ENCODE results near the gene DTL.

DNA sequence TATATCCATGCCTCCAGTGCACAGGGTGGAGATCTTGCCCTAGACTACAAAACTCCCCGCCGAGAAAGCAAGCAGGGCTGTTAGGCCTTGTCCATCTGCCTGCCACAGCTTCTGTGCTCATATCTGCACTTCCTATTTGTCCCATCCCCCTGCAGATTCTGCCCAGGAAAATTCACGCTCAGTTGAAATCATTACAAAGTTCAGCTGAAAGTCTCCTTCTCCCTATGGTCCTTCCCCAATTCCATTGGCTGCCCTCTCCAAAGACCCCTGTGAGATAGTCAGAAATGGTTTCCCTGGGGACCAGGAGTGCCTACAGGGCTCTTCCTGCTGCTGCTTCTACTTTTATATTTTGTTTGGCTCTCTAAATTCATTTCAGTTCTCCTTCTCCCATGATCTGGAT is 63.2 kb downstream of the DTL start:
- TF ChIP-seq GATA2 (IDR thresholded peaks at IDR 0.05; ENCODE audit: low read depth, low read length) (no peak), GATA3 (IDR thresholded peaks at IDR 0.05; ENCODE audit: low read depth, low read length) (no peak)

Measured in SH-SY5Y (cell line).